PC-9 (cell line): ENCODE measurements around the gene C9. TPM values are rescaled to one million over a fixed set of nuclear protein-coding genes. Genes with fewer than 3 reads are reported as not detected.
"Not testable (repeated sequence)": the region's sequence is repeated elsewhere in the genome, so short reads cannot be mapped to it uniquely, and the experiment has no call there.

Source experiments
- BruUV-seq: library from RNA; stranded (reverse); fragments of 400-500 nt; replicated peaks from 2 replicates; lab custom pipeline; 2021; lab: Mats Ljungman, UMichigan
- CTCF ChIA-PET: fragments of 300-600 bp; sonication (Branson Sonifier 250); formaldehyde crosslinking; loops from one replicate; lab custom pipeline; 2022; ENCODE audit warnings: antibody characterized with exemption; lab: Charles Lee
- POLR2A ChIA-PET: fragments of 300-600 bp; sonication (Branson Sonifier 250); formaldehyde crosslinking; loops from one replicate; lab custom pipeline; 2022; ENCODE audit warnings: antibody characterized with exemption; ENCODE audit not compliant: unreplicated experiment; lab: Charles Lee
- DNase-seq, 2 experiments: peaks; one replicate each; pipeline versions ENCODE4 v3.0.0 to v3.0.0-alpha.2; 2015 to 2022; ENCODE audit warnings: mixed read lengths in 1 of 2
- H2AFZ ChIP-seq: fragments of 200-600 bp; sonication (generic); 2 replicates; pipeline ENCODE4 v1.8.1; 2017; ENCODE audit warnings: antibody characterized with exemption
- H3F3A ChIP-seq: fragments of 200-600 bp; sonication (generic); 2 replicates; pipeline ENCODE4 v1.8.1; 2017; ENCODE audit warnings: antibody characterized with exemption, mild to moderate bottlenecking, low read depth; ENCODE audit not compliant: insufficient read depth
- H3K27ac ChIP-seq: fragments of 200-600 bp; sonication (generic); 2 replicates; pipeline ENCODE4 v1.6.1; 2016; ENCODE audit warnings: mixed run types
- H3K27me3 ChIP-seq: fragments of 200-600 bp; sonication (generic); 2 replicates; pipeline ENCODE4 v1.6.1; 2016; ENCODE audit warnings: low read depth, mixed run types; ENCODE audit not compliant: insufficient read depth
- H3K36me3 ChIP-seq: fragments of 200-600 bp; sonication (generic); 2 replicates; pipeline ENCODE4 v1.6.1; 2016; ENCODE audit warnings: low read depth, mixed run types
- H3K4me1 ChIP-seq: fragments of 200-600 bp; sonication (generic); replicated peaks from 2 replicates; pipeline ENCODE4 v1.6.1; 2016; ENCODE audit warnings: mixed run types; ENCODE audit not compliant: insufficient read depth
- H3K4me2 ChIP-seq: fragments of 200-600 bp; sonication (generic); 2 replicates; pipeline ENCODE4 v1.6.1; 2017; ENCODE audit warnings: mixed run types
- H3K4me3 ChIP-seq: fragments of 200-600 bp; sonication (generic); 2 replicates; pipeline ENCODE4 v1.6.1; 2016; ENCODE audit warnings: mixed run types
- H3K79me2 ChIP-seq: fragments of 200-600 bp; sonication (generic); 2 replicates; pipeline ENCODE4 v1.6.1; 2017; ENCODE audit warnings: low read depth, mixed run types
- H3K9me2 ChIP-seq: fragments of 200-600 bp; sonication (generic); 2 replicates; pipeline ENCODE4 v1.8.1; 2017; ENCODE audit warnings: mild to moderate bottlenecking; ENCODE audit not compliant: insufficient read depth
- H3K9me3 ChIP-seq: fragments of 200-600 bp; sonication (generic); 2 replicates; pipeline ENCODE4 v1.8.1; 2016; ENCODE audit warnings: low read depth; ENCODE audit not compliant: insufficient read depth
- H4K20me1 ChIP-seq: fragments of 200-600 bp; sonication (generic); 2 replicates; pipeline ENCODE4 v1.8.1; 2017; ENCODE audit not compliant: insufficient read depth
- CTCF ChIP-seq: fragments of 200-600 bp; sonication (generic); conservative IDR thresholded peaks from 2 replicates; pipeline ENCODE4 v1.6.1; 2017; ENCODE audit warnings: mixed run types, antibody characterized with exemption, mild to moderate bottlenecking, moderate library complexity
- EZH2 ChIP-seq: fragments of 200-600 bp; sonication (generic); IDR thresholded peaks from 2 replicates; pipeline ENCODE4 v1.8.0; 2017; ENCODE audit warnings: antibody characterized with exemption, low read depth
- intact Hi-C: fragments of 100-400 bp; cut with micrococcal nuclease; formaldehyde crosslinking; loops from one replicate; pipeline ENCODE4 v1.10.0; 2022; ENCODE audit not compliant: unreplicated experiment
- total RNA-seq: library from RNA; stranded (reverse); gene quantifications from 2 replicates; pipeline ENCODE4 v1.2.3, GENCODE V29; 2021

Gene C9
- total RNA-seq, 1 experiment from 2014 or later = not detected

- POLR2A ChIA-PET = no interaction called here
- intact Hi-C loops = no loop called here
- Histone ChIP-seq H3K27me3 (no peaks in the 10 kb centered on the region), H3K4me3 (no peak overlapping the region), H2AFZ (no peak overlapping the region), H3K27ac (no peak overlapping the region), H3K4me2 (no peak overlapping the region), H3F3A (no peaks in the 10 kb centered on the region), H3K9me2 (no peaks in the 10 kb centered on the region), H3K9me3 (no peaks in the 10 kb centered on the region), H4K20me1 (no peaks in the 10 kb centered on the region), H3K4me1 (no peaks in the 10 kb centered on the region), H3K36me3 (no peaks in the 10 kb centered on the region), H3K79me2 (no peaks in the 10 kb centered on the region)
- CTCF ChIA-PET = no interaction called here
- no TSS peak for BruUV-seq
- no peak for DNase-seq
- TF ChIP-seq CTCF (no peak), EZH2 (no peak)
Measured at GRCh38 chr5:39337252-39337915, 26.9 kb downstream of the C9 start.

GRCh38 chr5:39334296-39334695, 30.0 kb downstream of the C9 start:
- H3K36me3 ChIP-seq, H3K4me1 ChIP-seq, BruUV-seq, H2AFZ ChIP-seq, H3K9me2 ChIP-seq, H3K4me2 ChIP-seq, H3K9me3 ChIP-seq, H3F3A ChIP-seq, intact Hi-C loops, POLR2A ChIA-PET, H4K20me1 ChIP-seq, CTCF ChIA-PET, DNase-seq, H3K79me2 ChIP-seq, H3K4me3 ChIP-seq, H3K27me3 ChIP-seq, H3K27ac ChIP-seq: not testable (repeated sequence)

GRCh38 chr5:39333104-39333503, 31.2 kb downstream of the C9 start:
- Histone ChIP-seq H3K9me2 (no peaks in the 10 kb centered on the region), H3K79me2 (no peaks in the 10 kb centered on the region), H3K27me3 (no peaks in the 10 kb centered on the region), H2AFZ (no peak overlapping the region), H3F3A (no peaks in the 10 kb centered on the region), H3K36me3 (no peaks in the 10 kb centered on the region), H4K20me1 (no peaks in the 10 kb centered on the region), H3K27ac (no peak overlapping the region), H3K4me1 (no peaks in the 10 kb centered on the region), H3K9me3 (no peaks in the 10 kb centered on the region), H3K4me3 (no peak overlapping the region), H3K4me2 (no peak overlapping the region)
- intact Hi-C loops = no loop called here
- no TSS peak for BruUV-seq
- POLR2A ChIA-PET = no interaction called here
- CTCF ChIA-PET = no interaction called here
- no peak for TF ChIP-seq EZH2
- no peak for TF ChIP-seq CTCF
- DNase-seq = no peak

GRCh38 chr5:39331861-39332381, 32.4 kb downstream of the C9 start:
- CTCF ChIA-PET = no interaction called here
- Histone ChIP-seq H2AFZ (no peak overlapping the region), H3K4me3 (no peak overlapping the region), H3K36me3 (no peaks in the 10 kb centered on the region), H3K27ac (no peak overlapping the region), H3K27me3 (no peaks in the 10 kb centered on the region), H4K20me1 (no peaks in the 10 kb centered on the region), H3K9me2 (no peaks in the 10 kb centered on the region), H3K79me2 (no peaks in the 10 kb centered on the region), H3K9me3 (no peaks in the 10 kb centered on the region), H3K4me2 (no peak overlapping the region), H3K4me1 (no peaks in the 10 kb centered on the region), H3F3A (no peaks in the 10 kb centered on the region)
- TF ChIP-seq CTCF (no peak), EZH2 (no peak)
- POLR2A ChIA-PET = no interaction called here
- intact Hi-C loops = no loop called here
- no peak for DNase-seq
- no TSS peak for BruUV-seq
